Left colon (tissue), 2 donors: ENCODE measurements around the gene CA6. TPM values are rescaled to one million over a fixed set of nuclear protein-coding genes. Genes with fewer than 3 reads are reported as not detected.
"Not testable (repeated sequence)": the region's sequence is repeated elsewhere in the genome, so short reads cannot be mapped to it uniquely, and the experiment has no call there.

Source experiments
- ATAC-seq: fragments of 200-7000 bp; cut with Tn5 transposase; one replicate; pipeline ENCODE4 v1.9.1; 2020; ENCODE audit warnings: mild to moderate bottlenecking, moderate library complexity
- DNase-seq, 2 donors: peaks; one replicate each; pipeline ENCODE4 v3.0.0-alpha.2; 2020
- intact Hi-C, 2 donors: fragments of 100-400 bp; cut with DNase I in 1 of 2; cut with micrococcal nuclease in 1 of 2; formaldehyde crosslinking; loops; one replicate each; pipeline versions ENCODE4 v1.11.2 to v1.14.0; 2022; cut with DNase I, micrococcal nuclease
- long read RNA-seq: library from polyadenylated mRNA; unstranded; transcript quantifications from one replicate; pipeline ENCODE4 v2.0.0, GENCODE V29; 2021
- total RNA-seq, 2 donors: library from RNA; stranded (reverse); fragmentation: NEBNext Ultra II Directional; extraction: Animal tissue kit (Norgen Biotek cat#: 25700); gene quantifications; one replicate each; pipeline ENCODE4 v1.2.1, GENCODE V29; 2021
- donor health status: DM: no; HTN: no; CAD: no.
- donor health status: DM: yes; HTN: yes; CAD: no.

The CA6 gene
- total RNA-seq, result not detected
- long read RNA-seq, result 0 reads

DNA sequence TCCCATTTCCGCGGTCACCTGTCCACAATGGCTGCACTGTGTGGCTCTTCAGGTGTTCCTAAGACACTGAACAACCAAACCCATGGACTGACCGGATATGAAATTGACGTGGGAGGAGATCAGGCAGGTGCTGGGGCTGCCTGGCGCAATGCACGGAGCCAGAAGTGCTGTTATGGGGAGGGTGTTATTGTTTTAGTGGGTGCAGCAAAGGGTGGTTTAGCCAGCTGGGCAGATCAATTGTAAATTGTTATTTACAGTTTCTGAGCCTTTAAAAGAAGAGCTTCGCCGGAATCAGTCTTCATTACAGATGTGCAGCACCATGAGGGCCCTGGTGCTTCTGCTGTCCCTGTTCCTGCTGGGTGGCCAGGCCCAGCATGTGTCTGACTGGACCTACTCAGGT lies at the start of gene CA6:
Gene CA6, plus strand, starts transcription at position 301 of the 400 bp plus-strand sequence. Its CDS starts 19 bp downstream, at position 320.
- intact Hi-C loops, result no loop called here
- no peak for ATAC-seq
- no peak for DNase-seq

DNA sequence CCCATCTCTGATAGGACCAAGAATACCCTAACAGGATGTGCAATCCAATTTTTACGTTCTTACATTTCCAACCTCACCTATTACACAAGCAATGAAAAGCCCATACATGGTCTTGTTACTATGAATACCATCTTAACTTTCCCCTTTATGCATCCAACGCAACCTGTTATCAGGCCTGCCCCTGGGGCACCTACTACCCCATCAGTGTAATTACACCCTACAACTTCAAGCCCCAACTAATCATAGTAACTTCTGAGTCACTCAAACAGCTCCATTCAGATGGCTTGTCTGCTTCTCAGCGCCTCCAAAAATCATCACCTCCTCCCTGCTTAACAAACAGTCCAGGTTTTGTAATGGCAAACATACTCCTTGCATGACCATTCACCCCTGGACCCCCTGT lies 48.9 kb upstream of the CA6 start:
- intact Hi-C loops, ATAC-seq: not testable (repeated sequence)

DNA sequence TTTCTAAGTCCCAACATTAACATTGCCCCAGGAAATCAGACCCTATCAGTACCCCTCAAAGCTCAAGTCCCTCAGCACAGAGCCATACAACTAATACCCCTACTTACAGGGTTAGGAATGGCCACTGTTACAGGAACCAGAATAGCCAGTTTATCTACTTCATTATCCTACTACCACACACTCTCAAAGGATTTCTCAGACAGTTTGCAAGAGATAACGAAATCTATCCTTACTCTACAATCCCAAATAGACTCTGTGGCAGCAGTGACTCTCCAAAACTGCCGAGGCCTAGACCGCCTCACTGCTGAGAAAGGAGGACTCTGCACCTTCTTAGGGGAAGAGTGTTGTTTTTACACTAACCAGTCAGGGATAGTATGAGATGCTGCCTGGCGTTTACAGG lies 48.2 kb upstream of the CA6 start:
- ATAC-seq, intact Hi-C loops, DNase-seq: not testable (repeated sequence)

More for the DNA sequence above, 48.9 kb upstream of the CA6 start:
- not testable (repeated sequence) for DNase-seq

DNA sequence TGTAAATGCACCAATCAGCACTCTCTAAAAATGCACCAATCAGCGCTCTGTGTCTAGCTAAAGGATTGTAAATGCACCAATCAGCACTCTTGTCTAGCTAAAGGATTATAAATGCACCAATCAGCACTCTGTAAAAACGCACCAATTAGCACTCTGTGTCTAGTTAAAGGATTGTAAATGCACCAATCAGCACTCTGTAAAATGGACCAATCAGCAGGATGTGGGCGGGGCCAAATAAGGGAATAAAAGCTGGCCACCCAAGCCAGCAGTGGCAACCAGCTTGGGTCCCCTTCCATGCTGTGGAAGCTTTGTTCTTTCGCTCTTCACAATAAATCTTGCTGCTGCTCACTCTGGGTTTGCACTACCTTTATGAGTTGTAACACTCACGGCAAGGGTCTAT lies 47.2 kb upstream of the CA6 start:
- DNase-seq, intact Hi-C loops, ATAC-seq: not testable (repeated sequence)

DNA sequence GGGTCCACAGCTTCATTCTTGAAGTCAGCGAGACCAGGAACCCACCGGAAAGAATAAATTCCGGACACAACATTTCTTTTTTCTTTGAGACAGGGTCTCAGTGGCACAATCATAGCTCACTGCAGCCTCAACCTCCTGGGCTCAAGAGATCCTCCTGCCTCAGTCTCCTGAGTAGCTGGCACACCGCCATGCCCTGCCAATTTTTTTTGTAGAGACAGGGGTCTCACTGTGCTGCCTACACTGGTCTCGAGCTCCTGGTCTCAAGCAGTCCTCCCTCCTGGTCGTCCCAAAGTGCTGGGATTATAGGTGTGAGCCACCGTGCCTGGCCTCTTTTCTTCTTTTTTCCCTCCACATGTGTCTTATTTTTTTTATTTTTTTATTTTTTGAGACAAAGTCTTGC lies 46.6 kb upstream of the CA6 start:
- ATAC-seq (no peak), DNase-seq (no peak)
- intact Hi-C loops, result no loop called here

DNA sequence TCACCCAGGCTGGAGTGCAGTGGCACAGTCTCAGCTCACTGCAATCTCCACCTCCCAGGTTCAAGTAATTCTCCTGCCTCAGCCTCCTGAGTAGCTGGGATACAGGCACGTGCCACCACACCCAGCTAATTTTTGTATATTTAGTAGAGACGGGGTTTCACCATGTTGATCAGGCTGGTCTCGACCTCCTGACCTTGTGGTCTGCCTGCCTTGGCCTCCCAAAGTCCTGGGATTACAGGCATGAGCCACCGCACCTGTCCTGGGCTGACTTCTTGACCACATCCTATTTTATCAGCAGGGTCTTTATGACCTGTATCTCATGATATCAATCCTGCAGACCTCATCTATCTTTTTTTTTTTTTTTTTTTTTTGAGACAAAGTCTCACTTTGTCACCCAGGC lies 45.0 kb upstream of the CA6 start:
- intact Hi-C loops, DNase-seq, ATAC-seq: not testable (repeated sequence)

DNA sequence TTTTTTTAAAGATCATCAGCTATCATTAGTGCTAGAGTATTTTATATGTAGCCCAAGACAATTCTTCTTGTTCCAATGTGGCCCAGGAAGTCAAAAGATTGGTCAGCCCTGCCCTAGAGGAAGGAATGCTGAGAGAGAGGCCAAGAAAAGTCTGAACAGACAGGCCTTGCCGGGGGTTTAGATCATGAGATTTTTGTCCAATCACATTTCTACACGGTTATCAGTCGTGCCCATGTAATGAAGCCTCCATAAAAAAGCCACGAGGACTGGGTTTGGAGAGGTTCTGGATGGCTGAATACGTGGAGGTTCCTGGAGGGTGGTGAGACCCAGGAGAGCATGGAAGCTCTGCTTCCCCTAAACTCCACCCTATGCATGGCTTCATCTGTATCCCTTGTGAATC lies 42.9 kb upstream of the CA6 start:
- intact Hi-C loops, result no loop called here
- DNase-seq (no peak), ATAC-seq (no peak)

DNA sequence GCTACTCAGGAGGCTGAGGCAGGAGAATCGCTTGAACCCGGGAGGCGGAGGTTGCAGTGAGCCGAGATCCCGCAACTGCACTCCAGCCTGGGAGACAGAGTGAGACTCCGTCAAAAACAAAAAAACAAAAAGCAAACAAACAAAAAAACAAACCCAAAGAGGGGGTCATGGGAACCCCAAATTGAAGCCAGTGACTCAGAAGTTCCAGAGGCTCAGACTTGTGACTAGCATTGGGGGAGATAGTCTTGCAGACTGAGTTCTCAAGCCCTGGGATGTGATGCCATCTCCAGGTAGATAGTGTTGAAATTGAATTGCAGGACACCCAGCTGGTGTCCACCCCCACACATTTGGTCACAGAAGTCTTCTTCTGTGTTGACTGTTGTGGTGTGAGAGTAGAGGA lies 42.3 kb upstream of the CA6 start:
- DNase-seq (no peak), ATAC-seq (no peak)
- intact Hi-C loops, result no loop called here

DNA sequence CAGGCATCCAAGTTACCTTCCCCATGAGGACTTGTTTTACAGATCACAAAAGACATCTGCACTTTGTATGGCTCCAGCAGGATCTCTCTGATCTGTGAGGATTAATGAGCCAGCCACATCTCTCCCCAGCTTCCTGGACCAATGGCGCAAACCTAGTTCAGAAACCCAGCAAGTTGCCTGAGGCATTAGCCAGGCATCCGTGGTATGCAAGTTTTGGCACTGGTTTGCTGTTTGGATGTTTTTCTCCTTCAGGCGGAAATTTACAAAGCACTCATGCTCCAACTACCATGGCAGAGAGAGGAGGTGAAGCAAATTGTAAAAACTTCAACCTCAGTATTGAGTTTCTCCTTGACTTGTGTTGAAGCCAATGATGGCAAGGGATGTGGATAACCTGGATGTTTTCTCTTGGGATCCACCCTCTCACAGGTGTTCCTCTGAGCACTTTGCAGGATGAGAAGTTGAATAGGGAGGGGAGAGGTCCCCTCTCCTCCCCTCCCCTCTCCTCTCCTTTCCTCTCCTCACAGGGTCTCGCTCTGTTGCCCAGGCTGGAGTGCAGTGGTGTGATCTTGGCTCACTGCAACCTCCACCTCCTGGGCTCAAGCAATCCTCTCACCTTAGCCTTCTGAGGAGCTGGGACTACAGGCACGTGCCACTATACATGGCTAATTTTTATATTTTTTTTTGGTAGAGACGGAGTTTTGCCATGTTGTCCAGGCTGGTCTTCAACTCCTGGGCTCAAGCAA lies 41.6 kb upstream of the CA6 start:
- no peak for ATAC-seq
- DNase-seq, result no peak
- intact Hi-C loops, result no loop called here

DNA sequence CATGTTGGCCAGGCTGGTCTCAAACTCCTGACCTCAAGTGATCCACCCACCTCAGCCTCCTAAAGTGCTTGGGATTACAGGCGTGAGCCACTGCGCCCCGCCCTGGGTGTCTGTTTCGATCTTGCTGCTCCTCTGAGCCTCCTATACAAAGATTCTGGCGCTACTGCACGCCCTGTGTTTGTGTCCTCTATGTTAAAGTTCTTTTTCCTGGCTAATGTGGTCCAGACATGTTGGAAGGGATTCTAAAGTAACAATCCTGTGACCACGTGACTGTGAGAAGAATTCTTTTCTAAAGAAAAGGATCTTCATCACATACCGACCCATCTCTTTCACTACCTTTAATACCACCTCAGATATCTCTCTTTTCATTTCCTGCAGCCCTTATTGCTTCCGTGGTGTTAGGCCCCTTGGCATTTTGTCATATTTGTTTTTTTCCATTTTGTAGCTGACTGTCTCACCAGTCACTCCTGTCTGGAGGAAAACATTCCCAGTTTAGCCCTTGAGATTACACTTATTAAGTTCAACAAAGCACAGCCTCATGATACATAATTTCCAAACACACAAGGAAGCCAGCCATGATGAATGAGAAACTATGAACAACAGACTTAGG lies 40.0 kb upstream of the CA6 start:
- intact Hi-C loops, result no loop called here
- ATAC-seq, result no peak
- DNase-seq, result no peak

DNA sequence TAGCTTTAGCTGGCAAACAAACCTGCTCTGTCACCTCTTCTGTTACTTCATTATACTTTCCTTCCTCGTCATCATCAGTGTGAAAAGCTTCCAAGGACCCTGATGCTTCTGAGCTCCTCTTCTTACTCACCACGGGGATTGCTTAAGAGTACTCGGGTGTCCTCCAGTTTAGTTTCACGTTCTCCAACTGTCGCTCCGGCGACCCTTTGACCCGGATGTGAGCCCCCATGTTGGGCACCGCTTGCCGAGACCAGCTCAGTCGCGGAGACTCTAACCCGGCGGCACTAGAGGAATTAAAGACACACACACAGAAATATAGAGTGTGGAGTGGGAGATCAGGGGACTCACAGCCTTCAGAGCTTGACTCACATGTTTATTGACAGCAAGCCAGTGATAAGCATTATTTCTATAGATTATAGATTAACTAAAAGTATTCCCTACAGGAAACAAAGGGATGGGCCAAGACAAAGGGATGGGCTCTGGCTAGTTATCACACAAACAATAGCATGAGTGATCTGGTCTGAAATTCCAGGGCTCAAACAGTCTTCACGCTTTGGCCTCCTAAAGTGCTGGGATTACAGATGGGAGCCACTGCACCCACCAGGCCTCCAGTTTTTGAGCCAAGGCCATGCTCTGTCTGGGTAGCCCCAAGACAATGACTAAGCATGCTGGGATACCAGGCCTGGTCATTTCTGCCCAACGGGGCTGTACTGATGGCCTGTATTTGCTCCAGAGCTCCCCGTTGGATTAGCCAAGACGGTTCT lies 37.1 kb upstream of the CA6 start:
- ATAC-seq (peak; percentile 28), DNase-seq (no peak)
- intact Hi-C loops, result no loop called here

DNA sequence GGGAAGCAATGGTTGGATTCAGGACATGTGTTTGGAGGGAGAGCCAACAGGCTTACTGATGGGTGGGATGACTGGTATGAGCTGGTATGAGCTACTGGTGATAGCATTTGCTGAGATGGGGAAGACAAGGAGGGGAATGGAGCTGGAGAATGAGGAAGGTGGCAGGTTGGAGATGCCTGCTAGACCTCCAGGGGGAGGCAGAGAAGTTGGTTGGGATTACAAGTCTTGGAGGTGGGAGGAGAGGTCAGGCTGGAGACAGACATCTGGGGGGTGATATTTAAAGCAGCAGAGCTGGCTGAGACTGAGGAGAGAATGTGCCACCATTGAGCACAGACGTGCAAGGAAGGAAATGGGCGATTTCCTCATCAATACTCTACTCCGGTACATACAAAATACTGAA lies 35.3 kb upstream of the CA6 start:
- ATAC-seq (no peak), DNase-seq (no peak)
- intact Hi-C loops, result loop anchor here in 1 of 2 donors (10.0 kb wide), 1 partner anchor 184 kb away; no protein-coding TSS in a partner anchor

DNA sequence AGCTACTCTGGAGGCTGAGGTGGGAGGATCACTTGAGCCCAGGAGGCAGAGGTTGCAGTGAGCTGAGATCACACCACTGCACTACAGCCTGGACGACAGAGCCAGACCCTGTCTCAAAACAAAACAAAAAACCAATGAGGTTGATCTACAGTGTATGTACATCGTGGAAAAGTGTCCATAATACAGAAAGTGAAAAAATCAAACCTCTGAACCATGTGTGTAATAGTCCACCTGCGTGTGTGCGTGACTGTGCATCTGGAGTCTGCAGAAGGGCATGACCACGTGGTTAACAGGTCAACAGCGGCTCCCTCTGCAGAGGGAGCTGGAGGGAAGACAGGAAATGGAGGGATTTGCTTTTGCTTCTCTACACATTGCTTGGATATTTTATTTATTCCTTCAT lies 34.8 kb upstream of the CA6 start:
- intact Hi-C loops, result loop anchor here in 1 of 2 donors (10.0 kb wide), 1 partner anchor 184 kb away; no protein-coding TSS in a partner anchor
- DNase-seq (no peak), ATAC-seq (no peak)

DNA sequence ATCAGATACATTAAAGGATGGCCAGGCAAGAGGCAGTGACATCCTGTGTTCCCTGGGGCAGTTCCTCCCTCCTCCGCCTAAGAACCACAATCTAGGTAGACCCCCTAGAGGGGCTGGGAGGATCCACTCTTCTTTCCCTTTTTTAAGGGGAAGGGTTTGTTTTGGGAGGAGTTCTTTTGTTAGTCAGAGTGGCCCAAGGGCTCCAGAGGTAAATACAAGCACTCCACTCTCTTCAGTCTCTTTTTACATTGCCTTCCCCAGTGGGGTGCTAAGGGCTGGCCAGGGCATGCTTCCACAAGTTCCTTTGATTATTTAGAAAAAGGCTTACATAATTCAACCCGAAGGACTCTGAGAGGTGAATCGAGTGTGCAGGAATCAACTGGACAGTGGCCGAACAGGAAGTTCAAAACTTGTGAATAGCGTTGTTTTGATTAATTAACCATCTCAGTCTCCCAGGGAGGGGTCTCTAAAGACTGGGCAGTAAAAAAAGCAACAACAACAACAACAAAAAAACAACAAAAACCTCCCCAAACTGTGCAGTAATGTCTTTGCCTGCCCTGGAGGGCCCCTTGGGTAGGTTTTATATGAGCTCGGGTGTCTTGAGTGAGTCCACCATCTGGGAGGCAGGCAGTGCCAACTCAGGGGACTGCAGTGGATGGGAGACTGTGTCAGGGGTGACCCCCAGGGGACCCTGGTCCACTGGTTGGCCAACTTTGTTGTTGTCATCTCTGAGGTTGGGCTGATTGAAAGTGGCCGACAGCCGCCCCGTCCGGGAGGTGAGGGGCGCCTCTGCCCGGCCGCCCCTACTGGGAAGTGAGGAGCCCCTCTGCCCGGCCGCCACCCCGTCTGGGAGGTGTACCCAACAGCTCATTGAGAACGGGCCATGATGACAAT lies 34.0 kb upstream of the CA6 start:
- no peak for DNase-seq
- intact Hi-C loops, result loop anchor here in 1 of 2 donors (10.0 kb wide), 1 partner anchor 183 kb away; no protein-coding TSS in a partner anchor
- ATAC-seq, result no peak

DNA sequence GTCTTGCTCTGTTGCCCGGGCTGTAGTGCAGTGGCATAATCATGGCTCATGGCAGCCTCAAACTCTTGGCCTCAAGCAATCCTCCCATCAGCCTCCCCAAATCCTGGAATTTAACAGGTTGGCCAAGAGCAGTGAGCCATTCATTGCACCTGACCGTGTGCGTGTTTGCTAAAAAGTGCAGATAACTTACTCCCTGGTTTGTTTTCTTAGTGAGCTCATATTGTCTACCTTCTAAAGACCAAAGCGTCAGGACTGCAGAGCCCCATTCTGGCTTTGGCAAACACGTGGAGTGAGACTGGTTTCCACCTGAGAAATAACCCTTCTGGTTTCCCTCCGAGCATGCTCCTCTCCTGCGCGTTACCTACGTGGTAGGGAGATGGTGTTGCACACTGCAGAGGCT lies 32.2 kb upstream of the CA6 start:
- DNase-seq (no peak), ATAC-seq (no peak)
- intact Hi-C loops, result loop anchor here in 1 of 2 donors (10.0 kb wide), 1 partner anchor 181 kb away; no protein-coding TSS in a partner anchor

DNA sequence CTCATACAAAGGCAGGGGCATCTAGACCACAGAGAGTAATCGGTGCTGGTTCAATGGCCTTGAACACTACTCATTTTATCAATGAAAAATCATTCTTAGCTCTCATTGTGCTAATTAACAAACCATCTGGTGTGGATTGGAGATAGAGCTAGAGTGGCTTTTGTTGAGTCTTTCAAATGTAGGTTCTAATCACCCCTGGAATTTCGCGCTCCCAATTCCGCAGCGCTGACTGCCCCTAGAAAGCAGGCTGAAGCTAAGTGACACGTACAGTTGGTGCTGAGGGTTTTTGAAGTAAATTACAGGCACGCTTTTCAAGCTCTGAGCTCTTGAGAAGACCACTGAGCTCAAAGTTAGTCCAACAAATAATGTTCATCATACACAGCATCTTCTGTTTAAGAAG lies 31.2 kb upstream of the CA6 start:
- ATAC-seq, result no peak
- intact Hi-C loops, result loop anchor here in 1 of 2 donors (10.0 kb wide), 1 partner anchor 180 kb away; no protein-coding TSS in a partner anchor

DNA sequence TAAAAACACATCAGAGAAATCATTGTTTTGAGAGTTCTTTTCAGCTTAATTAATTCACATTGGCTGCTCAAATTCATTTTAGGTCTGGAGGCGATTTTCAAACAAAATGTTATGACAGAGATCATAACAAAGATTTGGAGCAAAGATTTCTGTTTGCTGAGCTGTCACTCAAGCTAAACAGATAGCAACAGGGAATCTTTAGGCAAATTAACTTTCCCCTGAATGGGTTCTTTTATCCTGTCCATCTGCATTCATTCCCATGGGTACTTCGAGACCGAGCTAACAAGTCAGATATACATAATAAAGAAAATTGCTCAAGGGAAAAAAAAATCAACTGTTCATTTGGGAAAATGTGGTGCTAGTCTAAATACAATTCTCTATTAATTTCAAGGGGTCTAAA lies 30.2 kb upstream of the CA6 start:
- DNase-seq (no peak), ATAC-seq (no peak)
- intact Hi-C loops, result loop anchor here in 1 of 2 donors (5.0 to 10.0 kb wide), 2 partner anchors 72 to 179 kb away; no protein-coding TSS in a partner anchor

More for the DNA sequence above, 31.2 kb upstream of the CA6 start:
- no peak for DNase-seq

DNA sequence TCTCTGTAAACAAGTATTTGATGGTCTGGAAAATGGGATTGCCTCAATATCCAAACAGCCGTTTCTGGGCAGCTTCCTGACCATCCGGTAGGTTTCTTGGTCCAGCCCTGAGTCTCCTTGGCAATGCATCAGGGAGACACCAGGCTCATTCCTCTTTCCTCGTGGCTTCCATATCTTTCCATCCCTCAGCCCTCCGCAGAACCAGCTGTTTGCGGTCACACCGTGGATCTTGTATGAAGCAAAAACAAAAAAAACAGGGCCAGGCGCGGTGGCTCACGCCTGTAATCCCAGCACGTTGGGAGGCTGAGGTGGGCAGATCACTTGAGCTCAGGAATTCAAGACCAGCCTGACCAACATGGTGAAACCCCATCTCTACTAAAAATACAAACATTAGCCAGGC lies 28.1 kb upstream of the CA6 start:
- DNase-seq, ATAC-seq: not testable (repeated sequence)
- intact Hi-C loops, result loop anchor here in 1 of 2 donors (5.0 to 10.0 kb wide), 2 partner anchors 70 to 177 kb away; no protein-coding TSS in a partner anchor
